ENCODE measurements around the gene CGB8. TPM values are rescaled to one million over a fixed set of nuclear protein-coding genes. Genes with fewer than 3 reads are reported as not detected.

Gene CGB8
- total and polyA plus RNA-seq, 2 of the 4 experiments (the other 2 are of a cell fraction) = 0.48 TPM; not detected in 1

- ATAC-seq (ENCODE audit: low read depth) = no peak
- no peak overlapping the region for H2BK15ac ChIP-seq (ENCODE audit: low read depth, low read length)
- no peak overlapping the region for H3K4me3 ChIP-seq (ENCODE audit: insufficient read depth, low read depth, low read length)
- H3K23ac ChIP-seq (ENCODE audit: low read depth, low read length) = no peak overlapping the region
- no peak overlapping the region for H3K9ac ChIP-seq (ENCODE audit: low read depth, low read length)
- H4K5ac ChIP-seq (ENCODE audit: low read depth, low read length) = no peak overlapping the region
- DNase-seq = no peak
- H3K4me1 ChIP-seq (ENCODE audit: control insufficient read depth, insufficient read depth, low read length) = no peaks in the 10 kb centered on the region
- no peak overlapping the region for H3K4me2 ChIP-seq (ENCODE audit: low read depth, low read length)
- ChIA-PET CTCF (no interaction called here), POLR2A (ENCODE audit: unreplicated experiment) (no interaction called here)
- no peak overlapping the region for H2AK9ac ChIP-seq (replicated peaks; ENCODE audit: low read depth, low read length, poor library complexity)
- H3K9me3 ChIP-seq (ENCODE audit: control insufficient read depth, insufficient read depth, low read length) = peaks cover 18% of the 10 kb centered on the region
- no peaks in the 10 kb centered on the region for H4K20me1 ChIP-seq (ENCODE audit: insufficient read depth, low read length)
- peaks cover 58% of the 10 kb centered on the region for H3K27me3 ChIP-seq (ENCODE audit: control insufficient read depth, insufficient read depth, low read length)
- BruUV-seq (replicated peaks) = no TSS peak
- H3K36me3 ChIP-seq (ENCODE audit: control insufficient read depth, insufficient read depth, low read length) = no peaks in the 10 kb centered on the region
- no peak overlapping the region for H3K14ac ChIP-seq (replicated peaks; ENCODE audit: low read depth, low read length)
- no peak overlapping the region for H3K4ac ChIP-seq (ENCODE audit: low read depth, low read length)
- H3K56ac ChIP-seq (ENCODE audit: extremely low read depth, insufficient read depth, low read length) = no peak overlapping the region
- H3K79me1 ChIP-seq (ENCODE audit: low read depth in 1 of 2, low read length in 2 of 2) = no peaks in the 10 kb centered on the region
- H3K9me1 ChIP-seq (ENCODE audit: insufficient read depth, low read length) = no peaks in the 10 kb centered on the region
- H4K91ac ChIP-seq (ENCODE audit: insufficient read depth, low read depth, low read length) = no peak overlapping the region
- intact Hi-C loops (cut with micrococcal nuclease) = loop anchor here (5.0 kb wide), 1 partner anchor 78 kb away; the partner anchor contains the start of genes GYS1 and RUVBL2
- dilution Hi-C loops (cut with HindIII; ENCODE audit: low sequenced_read_pairs, unreplicated experiment) = no loop called here
- 94% methylated on average over 16 of the region's 21 CpGs; no CpG with 5 or more reads in 1 of the 2 experiments for WGBS, 2 experiments (ENCODE audit: extremely low coverage in 2 of 2, insufficient read length in 1 of 2)
- TF ChIP-seq MAFK (IDR thresholded peaks at IDR 0.05; ENCODE audit: low read depth, low read length) (no peak), SMC3 (IDR thresholded peaks at IDR 0.05; ENCODE audit: low read depth, low read length) (no peak), POLR2A (IDR thresholded peaks at IDR 0.05; ENCODE audit: low read depth, low read length) (no peak), CTCF (conservative IDR thresholded peaks at IDR 0.05; ENCODE audit: low read depth, low read length) (no peak), FOS (IDR thresholded peaks at IDR 0.05; ENCODE audit: low read depth, low read length) (no peak), CEBPB (IDR thresholded peaks at IDR 0.05; ENCODE audit: low read depth, low read length) (no peak), NFE2L2 (IDR thresholded peaks at IDR 0.05; ENCODE audit: low read depth, low read length) (no peak), CHD1 (IDR thresholded peaks at IDR 0.05; ENCODE audit: low read depth, low read length) (no peak), BHLHE40 (IDR thresholded peaks at IDR 0.05; ENCODE audit: low read depth, low read length) (no peak), RAD21 (IDR thresholded peaks at IDR 0.05; ENCODE audit: low read length) (no peak), RCOR1 (IDR thresholded peaks at IDR 0.05; ENCODE audit: insufficient replicate concordance, low read length) (no peak), MXI1 (IDR thresholded peaks at IDR 0.05; ENCODE audit: borderline replicate concordance, low read depth, low read length) (no peak), MAZ (IDR thresholded peaks at IDR 0.05; ENCODE audit: borderline replicate concordance, low read depth, low read length) (no peak), RFX5 (IDR thresholded peaks at IDR 0.05; ENCODE audit: low read depth, low read length) (no peak)
- TF ChIP-seq, protein P1, sequence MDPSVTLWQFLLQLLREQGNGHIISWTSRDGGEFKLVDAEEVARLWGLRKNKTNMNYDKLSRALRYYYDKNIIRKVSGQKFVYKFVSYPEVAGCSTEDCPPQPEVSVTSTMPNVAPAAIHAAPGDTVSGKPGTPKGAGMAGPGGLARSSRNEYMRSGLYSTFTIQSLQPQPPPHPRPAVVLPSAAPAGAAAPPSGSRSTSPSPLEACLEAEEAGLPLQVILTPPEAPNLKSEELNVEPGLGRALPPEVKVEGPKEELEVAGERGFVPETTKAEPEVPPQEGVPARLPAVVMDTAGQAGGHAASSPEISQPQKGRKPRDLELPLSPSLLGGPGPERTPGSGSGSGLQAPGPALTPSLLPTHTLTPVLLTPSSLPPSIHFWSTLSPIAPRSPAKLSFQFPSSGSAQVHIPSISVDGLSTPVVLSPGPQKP (IDR thresholded peaks at IDR 0.05; ENCODE audit: borderline replicate concordance, low read depth, low read length) = no peak
- TF ChIP-seq, protein P2, sequence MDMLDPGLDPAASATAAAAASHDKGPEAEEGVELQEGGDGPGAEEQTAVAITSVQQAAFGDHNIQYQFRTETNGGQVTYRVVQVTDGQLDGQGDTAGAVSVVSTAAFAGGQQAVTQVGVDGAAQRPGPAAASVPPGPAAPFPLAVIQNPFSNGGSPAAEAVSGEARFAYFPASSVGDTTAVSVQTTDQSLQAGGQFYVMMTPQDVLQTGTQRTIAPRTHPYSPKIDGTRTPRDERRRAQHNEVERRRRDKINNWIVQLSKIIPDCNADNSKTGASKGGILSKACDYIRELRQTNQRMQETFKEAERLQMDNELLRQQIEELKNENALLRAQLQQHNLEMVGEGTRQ (IDR thresholded peaks at IDR 0.05; ENCODE audit: low read depth, low read length) = no peak
- no peak overlapping the region for H2BK5ac ChIP-seq (ENCODE audit: low read depth, low read length, poor library complexity, severe bottlenecking)
- no peak overlapping the region for H4K8ac ChIP-seq (ENCODE audit: low read depth in 2 of 2, low read length in 2 of 2)
- no peak overlapping the region for H2AK5ac ChIP-seq (ENCODE audit: low read depth, low read length)
- in situ Hi-C loops (cut with MboI; ENCODE audit: low sequenced_read_pairs) = no loop called here
- H3K18ac ChIP-seq (ENCODE audit: low read depth, low read length) = no peak overlapping the region
- H2AFZ ChIP-seq (replicated peaks; ENCODE audit: low read length, poor library complexity) = no peak overlapping the region
- no peak overlapping the region for H2BK120ac ChIP-seq (ENCODE audit: low read depth, low read length)
- no peak overlapping the region for H3K27ac ChIP-seq (ENCODE audit: insufficient read depth, low read length)
- no peak overlapping the region for H2BK20ac ChIP-seq (ENCODE audit: low read depth, low read length)
Observed at GRCh38 chr19:49070416-49070815, 21.5 kb upstream of the CGB8 start.

Data from IMR-90 (cell line).